ENCODE data around the gene PRKCD. TPM values are rescaled to one million over a fixed set of nuclear protein-coding genes. Genes with fewer than 3 reads are reported as not detected.
A peak's percentile ranks its signal among the peaks of the same experiment; 100 is the strongest.

PRKCD gene
- total and polyA plus RNA-seq, 2 experiments from 2014 or later, result 12.3 to 23.6 TPM

DNA sequence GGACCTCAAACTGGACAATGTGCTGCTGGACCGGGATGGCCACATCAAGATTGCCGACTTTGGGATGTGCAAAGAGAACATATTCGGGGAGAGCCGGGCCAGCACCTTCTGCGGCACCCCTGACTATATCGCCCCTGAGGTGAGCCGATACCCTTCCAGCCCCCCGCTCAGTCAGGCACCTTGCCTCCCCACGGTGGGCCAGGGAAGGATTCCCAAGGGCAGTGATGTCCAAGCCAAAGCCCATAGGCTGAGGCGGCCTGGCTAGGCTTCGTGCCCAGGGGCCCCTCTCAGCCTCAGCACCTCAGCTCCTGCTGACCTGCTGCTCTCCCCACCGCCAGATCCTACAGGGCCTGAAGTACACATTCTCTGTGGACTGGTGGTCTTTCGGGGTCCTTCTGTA, 27.7 kb downstream of the PRKCD start:
- H3K27ac ChIP-seq, result peak overlapping the region; percentile 54
- no peaks in the 10 kb centered on the region for H3K9me2 ChIP-seq (replicated peaks; ENCODE audit: insufficient read depth)
- TF ChIP-seq EZH2 (IDR thresholded peaks at IDR 0.05; ENCODE audit: borderline replicate concordance), result no peak
- H3K4me3 ChIP-seq, result no peak overlapping the region
- H3K36me3 ChIP-seq (replicated peaks; ENCODE audit: insufficient read depth, low read depth), result no peaks in the 10 kb centered on the region
- no peak overlapping the region for H2AFZ ChIP-seq
- 97% methylated on average over 13 of the region's 13 CpGs for WGBS (ENCODE audit: low lambda C conversion rate, missing lambda C conversion rate)
- H3K79me2 ChIP-seq, result no peaks in the 10 kb centered on the region
- H3K4me2 ChIP-seq, result no peak overlapping the region
- no peaks in the 10 kb centered on the region for H3K27me3 ChIP-seq
- no peaks in the 10 kb centered on the region for H3K9me3 ChIP-seq (ENCODE audit: low read depth)
- H4K20me1 ChIP-seq (ENCODE audit: insufficient read depth, poor library complexity, severe bottlenecking), result no peaks in the 10 kb centered on the region
- DNase-seq (ENCODE audit: low spot score), result no peak
- no peaks in the 10 kb centered on the region for H3K4me1 ChIP-seq (ENCODE audit: insufficient read depth)

DNA sequence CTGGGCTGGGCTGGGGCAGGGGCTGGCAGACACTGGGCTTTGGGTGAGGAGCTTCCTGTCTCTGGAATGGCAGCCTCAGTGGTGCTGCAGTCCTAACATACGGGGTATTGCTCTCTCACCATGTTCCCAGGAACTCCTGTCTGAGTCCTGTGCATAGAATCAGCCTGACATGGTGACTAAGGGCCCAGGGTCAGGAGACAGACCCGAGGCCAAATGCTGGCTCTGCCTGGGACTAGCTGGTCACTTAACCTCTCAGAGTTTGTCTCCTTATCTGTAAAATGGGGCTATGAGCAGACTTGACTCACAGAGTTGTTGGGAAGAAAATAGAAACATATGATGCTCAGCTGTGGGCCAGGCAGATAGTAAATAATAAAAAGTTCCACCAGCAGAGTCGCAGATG, 28.3 kb downstream of the PRKCD start:
- 93% methylated on average over 3 of the region's 3 CpGs for WGBS (ENCODE audit: low lambda C conversion rate, missing lambda C conversion rate)
- H2AFZ ChIP-seq, result no peak overlapping the region
- no peak for TF ChIP-seq EZH2phosphoT487 (IDR thresholded peaks at IDR 0.05; ENCODE audit: low read depth, severe bottlenecking, unreplicated experiment)
- no peak for TF ChIP-seq EZH2 (IDR thresholded peaks at IDR 0.05; ENCODE audit: borderline replicate concordance)
- TF ChIP-seq, protein P1, sequence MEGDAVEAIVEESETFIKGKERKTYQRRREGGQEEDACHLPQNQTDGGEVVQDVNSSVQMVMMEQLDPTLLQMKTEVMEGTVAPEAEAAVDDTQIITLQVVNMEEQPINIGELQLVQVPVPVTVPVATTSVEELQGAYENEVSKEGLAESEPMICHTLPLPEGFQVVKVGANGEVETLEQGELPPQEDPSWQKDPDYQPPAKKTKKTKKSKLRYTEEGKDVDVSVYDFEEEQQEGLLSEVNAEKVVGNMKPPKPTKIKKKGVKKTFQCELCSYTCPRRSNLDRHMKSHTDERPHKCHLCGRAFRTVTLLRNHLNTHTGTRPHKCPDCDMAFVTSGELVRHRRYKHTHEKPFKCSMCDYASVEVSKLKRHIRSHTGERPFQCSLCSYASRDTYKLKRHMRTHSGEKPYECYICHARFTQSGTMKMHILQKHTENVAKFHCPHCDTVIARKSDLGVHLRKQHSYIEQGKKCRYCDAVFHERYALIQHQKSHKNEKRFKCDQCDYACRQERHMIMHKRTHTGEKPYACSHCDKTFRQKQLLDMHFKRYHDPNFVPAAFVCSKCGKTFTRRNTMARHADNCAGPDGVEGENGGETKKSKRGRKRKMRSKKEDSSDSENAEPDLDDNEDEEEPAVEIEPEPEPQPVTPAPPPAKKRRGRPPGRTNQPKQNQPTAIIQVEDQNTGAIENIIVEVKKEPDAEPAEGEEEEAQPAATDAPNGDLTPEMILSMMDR (IDR thresholded peaks at IDR 0.05; ENCODE audit: poor library complexity), result no peak
- no peaks in the 10 kb centered on the region for H3K36me3 ChIP-seq (replicated peaks; ENCODE audit: insufficient read depth, low read depth)
- H4K20me1 ChIP-seq (ENCODE audit: insufficient read depth, poor library complexity, severe bottlenecking), result no peaks in the 10 kb centered on the region
- no peaks in the 10 kb centered on the region for H3K27me3 ChIP-seq
- no peaks in the 10 kb centered on the region for H3K4me1 ChIP-seq (ENCODE audit: insufficient read depth)
- no peaks in the 10 kb centered on the region for H3K79me2 ChIP-seq
- H3K4me3 ChIP-seq, result no peak overlapping the region
- H3K4me2 ChIP-seq, result no peak overlapping the region
- H3K9me3 ChIP-seq (ENCODE audit: low read depth), result no peaks in the 10 kb centered on the region
- H3K9me2 ChIP-seq (replicated peaks; ENCODE audit: insufficient read depth), result no peaks in the 10 kb centered on the region
- H3K27ac ChIP-seq, result no peak overlapping the region
- no peak for DNase-seq (ENCODE audit: low spot score)

DNA sequence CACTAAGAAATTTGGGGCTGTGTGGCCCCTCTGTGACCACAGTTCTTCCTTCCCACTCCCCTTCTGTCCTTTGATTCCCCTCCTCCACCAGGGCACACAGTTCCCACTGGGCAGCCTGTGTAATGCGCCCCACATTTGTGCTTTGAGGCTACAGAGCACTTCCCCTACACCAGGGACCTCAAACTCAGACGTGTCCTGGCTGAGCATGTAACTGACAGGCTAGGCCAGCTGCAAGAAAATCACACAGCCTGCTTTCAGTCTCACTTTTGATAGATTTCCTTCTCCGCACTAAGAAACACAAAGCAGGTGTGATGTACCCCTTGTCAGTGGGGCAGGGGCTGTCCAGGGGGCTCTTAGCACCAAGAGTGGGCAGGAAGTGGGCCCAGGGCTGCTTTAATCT, 29.6 kb downstream of the PRKCD start:
- Histone ChIP-seq H3K4me2 (no peak overlapping the region), H3K4me3 (no peak overlapping the region), H3K9me2 (replicated peaks; ENCODE audit: insufficient read depth) (no peaks in the 10 kb centered on the region), H3K79me2 (no peaks in the 10 kb centered on the region), H3K27ac (no peak overlapping the region), H4K20me1 (ENCODE audit: insufficient read depth, poor library complexity, severe bottlenecking) (no peaks in the 10 kb centered on the region), H3K4me1 (ENCODE audit: insufficient read depth) (no peaks in the 10 kb centered on the region), H3K36me3 (replicated peaks; ENCODE audit: insufficient read depth, low read depth) (no peaks in the 10 kb centered on the region), H2AFZ (no peak overlapping the region), H3K9me3 (ENCODE audit: low read depth) (no peaks in the 10 kb centered on the region), H3K27me3 (no peaks in the 10 kb centered on the region)
- TF ChIP-seq, protein P1 (IDR thresholded peaks at IDR 0.05; ENCODE audit: poor library complexity), result no peak
- TF ChIP-seq EZH2 (IDR thresholded peaks at IDR 0.05; ENCODE audit: borderline replicate concordance), result no peak
- no peak for TF ChIP-seq EZH2phosphoT487 (IDR thresholded peaks at IDR 0.05; ENCODE audit: low read depth, severe bottlenecking, unreplicated experiment)
- no peak for DNase-seq (ENCODE audit: low spot score)
- 95% methylated on average over 3 of the region's 3 CpGs for WGBS (ENCODE audit: low lambda C conversion rate, missing lambda C conversion rate)

DNA sequence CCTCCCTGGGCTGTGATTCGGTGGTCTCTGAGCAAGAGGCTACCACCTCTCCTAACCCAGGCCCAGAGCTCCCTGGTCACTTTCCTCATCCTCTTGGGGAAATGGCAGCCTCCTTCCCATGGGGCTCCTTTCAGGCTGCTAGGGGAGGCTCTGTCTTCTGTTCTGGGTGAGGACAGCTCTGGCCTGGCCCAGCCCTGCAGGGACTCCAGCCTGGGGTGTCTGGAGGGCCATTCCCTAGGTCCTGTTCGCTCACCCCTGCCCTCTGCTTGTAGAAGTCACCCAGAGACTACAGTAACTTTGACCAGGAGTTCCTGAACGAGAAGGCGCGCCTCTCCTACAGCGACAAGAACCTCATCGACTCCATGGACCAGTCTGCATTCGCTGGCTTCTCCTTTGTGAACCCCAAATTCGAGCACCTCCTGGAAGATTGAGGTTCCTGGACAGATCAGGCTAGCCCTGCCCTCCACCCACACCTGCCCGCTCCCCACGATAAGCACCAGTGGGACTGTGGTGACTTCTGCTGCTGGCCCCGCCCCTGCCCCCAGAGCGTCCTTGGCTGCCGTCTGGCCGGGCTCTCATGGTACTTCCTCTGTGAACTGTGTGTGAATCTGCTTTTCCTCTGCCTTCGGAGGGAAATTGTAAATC, 30.9 kb downstream of the PRKCD start:
- no peak overlapping the region for H3K4me3 ChIP-seq
- H3K9me2 ChIP-seq (replicated peaks; ENCODE audit: insufficient read depth), result no peaks in the 10 kb centered on the region
- no peaks in the 10 kb centered on the region for H3K27me3 ChIP-seq
- H3K27ac ChIP-seq, result no peak overlapping the region
- no peaks in the 10 kb centered on the region for H3K9me3 ChIP-seq (ENCODE audit: low read depth)
- H3K79me2 ChIP-seq, result no peaks in the 10 kb centered on the region
- H3K36me3 ChIP-seq (replicated peaks; ENCODE audit: insufficient read depth, low read depth), result no peaks in the 10 kb centered on the region
- TF ChIP-seq EZH2phosphoT487 (IDR thresholded peaks at IDR 0.05; ENCODE audit: low read depth, severe bottlenecking, unreplicated experiment) (no peak), EZH2 (IDR thresholded peaks at IDR 0.05; ENCODE audit: borderline replicate concordance) (no peak)
- TF ChIP-seq, protein P1 (IDR thresholded peaks at IDR 0.05; ENCODE audit: poor library complexity), result no peak
- H4K20me1 ChIP-seq (ENCODE audit: insufficient read depth, poor library complexity, severe bottlenecking), result no peaks in the 10 kb centered on the region
- H3K4me1 ChIP-seq (ENCODE audit: insufficient read depth), result no peaks in the 10 kb centered on the region
- no peak for DNase-seq (ENCODE audit: low spot score)
- no peak overlapping the region for H3K4me2 ChIP-seq
- no peak overlapping the region for H2AFZ ChIP-seq
- WGBS (ENCODE audit: low lambda C conversion rate, missing lambda C conversion rate), result 93% methylated on average over 16 of the region's 16 CpGs
